Keratinocyte (primary cell): Measurements from ENCODE around the gene DNTTIP2. TPM values are rescaled to one million over a fixed set of nuclear protein-coding genes. Genes with fewer than 3 reads are reported as not detected.

Source experiments
- DNase-seq: peaks from one replicate; pipeline ENCODE4 v3.0.0-alpha.2; 2011; ENCODE audit warnings: low read depth, missing footprints, low spot score
- FAIRE-seq: peaks from 2 replicates; lab custom pipeline; 2011; peaks lifted over from hg19 to GRCh38; lab: Jason Lieb, UNC
- H2AFZ ChIP-seq: 2 replicates; pipeline ENCODE4 v1.6.0; 2012; ENCODE audit warnings: low read length, control low read depth, inconsistent platforms; ENCODE audit not compliant: control insufficient read depth
- H3K27ac ChIP-seq: 2 replicates; pipeline ENCODE4 v1.5.1; 2011; ENCODE audit warnings: low read length; ENCODE audit not compliant: control insufficient read depth, insufficient read depth
- H3K27me3 ChIP-seq: 3 replicates; pipeline ENCODE4 v1.6.0; 2011; ENCODE audit warnings: low read length; ENCODE audit not compliant: control insufficient read depth, insufficient read depth; ENCODE audit errors: extremely low read depth
- H3K36me3 ChIP-seq, 2 experiments: 2 replicates in 1 of 2; 3 replicates in 1 of 2; pipeline ENCODE4 v1.5.1; 2011; ENCODE audit warnings: low read length in 2 of 2, mild to moderate bottlenecking in 1 of 2; ENCODE audit not compliant: control insufficient read depth in 2 of 2, insufficient read depth in 2 of 2; ENCODE audit errors: extremely low read depth in 1 of 2
- H3K4me1 ChIP-seq: 3 replicates; pipeline ENCODE4 v1.5.1; 2011; ENCODE audit warnings: low read length; ENCODE audit not compliant: control insufficient read depth, insufficient read depth; ENCODE audit errors: extremely low read depth
- H3K4me2 ChIP-seq: 3 replicates; pipeline ENCODE4 v1.6.0; 2011; ENCODE audit warnings: low read depth, low read length; ENCODE audit not compliant: control insufficient read depth, insufficient read depth; ENCODE audit errors: extremely low read depth
- H3K4me3 ChIP-seq, 3 experiments: fragments of 200-600 bp in 1 of 3; sonication (generic) in 1 of 3; 2 replicates in 2 of 3; 3 replicates in 1 of 3; pipeline ENCODE4 v1.5.1; 2011 to 2016; ENCODE audit warnings: low read length in 3 of 3, mild to moderate bottlenecking in 3 of 3, control low read depth in 2 of 3, inconsistent platforms in 1 of 3, low read depth in 1 of 3, mixed read lengths in 1 of 3, mixed run types in 1 of 3, moderate library complexity in 1 of 3; ENCODE audit not compliant: control insufficient read depth in 2 of 3, insufficient read depth in 2 of 3; ENCODE audit errors: extremely low read depth in 1 of 3
- H3K79me2 ChIP-seq: 2 replicates; pipeline ENCODE4 v1.6.0; 2012; ENCODE audit warnings: low read length; ENCODE audit not compliant: control insufficient read depth, insufficient read depth
- H3K9ac ChIP-seq: 3 replicates; pipeline ENCODE4 v1.6.0; 2011; ENCODE audit warnings: low read length; ENCODE audit not compliant: control insufficient read depth, insufficient read depth; ENCODE audit errors: extremely low read depth
- H3K9me1 ChIP-seq: 3 replicates; pipeline ENCODE4 v1.6.0; 2011; ENCODE audit warnings: low read length; ENCODE audit not compliant: control insufficient read depth, insufficient read depth; ENCODE audit errors: extremely low read depth
- H3K9me3 ChIP-seq: 2 replicates; pipeline ENCODE4 v1.5.1; 2012; ENCODE audit warnings: low read depth, low read length; ENCODE audit not compliant: control insufficient read depth
- H4K20me1 ChIP-seq: 3 replicates; pipeline ENCODE4 v1.6.0; 2011; ENCODE audit warnings: low read length; ENCODE audit not compliant: control insufficient read depth, insufficient read depth; ENCODE audit errors: extremely low read depth
- CTCF ChIP-seq, 3 experiments: IDR thresholded peaks in 1 of 3; conservative IDR thresholded peaks in 1 of 3; optimal IDR thresholded peaks in 1 of 3; 2 replicates in 2 of 3; 3 replicates in 1 of 3; pipeline versions ENCODE3 to v1.5.1; 2011; ENCODE audit warnings: low read length in 3 of 3, mild to moderate bottlenecking in 3 of 3, moderate library complexity in 2 of 3, control low read depth in 1 of 3, inconsistent platforms in 1 of 3; ENCODE audit not compliant: insufficient read depth in 2 of 3; ENCODE audit errors: extremely low read depth in 1 of 3
- EZH2 ChIP-seq: IDR thresholded peaks from one replicate; pipeline ENCODE4 v1.6.1; 2012; ENCODE audit warnings: inconsistent platforms, mild to moderate bottlenecking, low read length, moderate library complexity
- dilution Hi-C: fragments of 300-500 bp; cut with MboI; formaldehyde crosslinking; loops from one replicate; pipeline ENCODE4 v1.7.0; 2020; ENCODE audit warnings: low sequenced_read_pairs; ENCODE audit not compliant: extremely low pct_ligation_motif_present
- polyA plus RNA-seq, 5 experiments: library from polyadenylated mRNA; depleted of rRNA in 3 of 5; stranded (reverse) in 3 of 5; stranded (forward) in 1 of 5; unstranded in 1 of 5; fragments of >200 nt; gene quantifications; 1 replicate in 1 of 5; 2 replicates in 3 of 5; 3 replicates in 1 of 5; pipeline versions ENCODE4 v1.2.1 to v1.2.3, GENCODE V29; 2011 to 2012; ENCODE audit warnings: missing spikeins in 2 of 5, low read depth in 1 of 5, low replicate concordance in 1 of 5

DNTTIP2 gene
- polyA plus RNA-seq, 1 donor (not counting 4 experiments of a cell fraction or from before 2014, with no cell fraction given), result 46.2 TPM

- no peaks in the 10 kb centered on the region for H3K27me3 ChIP-seq
- peaks cover 5% of the 10 kb centered on the region for H3K79me2 ChIP-seq
- H3K36me3 ChIP-seq, result no peaks in the 10 kb centered on the region
- H3K4me2 ChIP-seq, result peak overlapping the region; percentile 5
- H4K20me1 ChIP-seq, result no peaks in the 10 kb centered on the region
- no peak overlapping the region for H2AFZ ChIP-seq
- peak overlapping the region; percentile 35 for H3K27ac ChIP-seq
- H3K9me1 ChIP-seq, result no peaks in the 10 kb centered on the region
- TF ChIP-seq EZH2 (no peak), CTCF (optimal IDR thresholded peaks at IDR 0.05 in 1 of 3, IDR thresholded peaks at IDR 0.05 in 1 of 3, conservative IDR thresholded peaks at IDR 0.05 in 1 of 3; ENCODE audit: extremely low read depth in 1 of 3, insufficient read depth in 2 of 3, low read length in 3 of 3) (no peak)
- H3K9me3 ChIP-seq, result no peaks in the 10 kb centered on the region
- DNase-seq (no peak), FAIRE-seq (no peak)
- H3K4me1 ChIP-seq, result peaks cover 75% of the 10 kb centered on the region
- H3K4me3 ChIP-seq, result no peak overlapping the region
- H3K9ac ChIP-seq, result no peak overlapping the region
- dilution Hi-C loops, result no loop called here
Observed at GRCh38 chr1:93818570-93818959, 60.4 kb downstream of the DNTTIP2 start.

GRCh38 chr1:93817819-93818569, 61.0 kb downstream of the DNTTIP2 start:
- Histone ChIP-seq H2AFZ (no peak overlapping the region), H3K79me2 (peaks cover 5% of the 10 kb centered on the region), H3K36me3 (no peaks in the 10 kb centered on the region), H4K20me1 (no peaks in the 10 kb centered on the region), H3K9me1 (no peaks in the 10 kb centered on the region), H3K4me2 (peak overlapping the region; percentile 5), H3K4me3 (no peak overlapping the region), H3K27me3 (no peaks in the 10 kb centered on the region), H3K9me3 (no peaks in the 10 kb centered on the region), H3K4me1 (peaks cover 78% of the 10 kb centered on the region), H3K9ac (no peak overlapping the region), H3K27ac (peak overlapping the region; percentile 35)
- FAIRE-seq, result peak; percentile 83
- DNase-seq, result peak; percentile 63
- dilution Hi-C loops, result no loop called here
- TF ChIP-seq CTCF (optimal IDR thresholded peaks at IDR 0.05 in 1 of 3, IDR thresholded peaks at IDR 0.05 in 1 of 3, conservative IDR thresholded peaks at IDR 0.05 in 1 of 3; ENCODE audit: extremely low read depth in 1 of 3, insufficient read depth in 2 of 3, low read length in 3 of 3) (no peak), EZH2 (no peak)
